Transverse colon (tissue), 4 donors: Measurements from ENCODE around the gene MOB3B.

Experiments
- POLR2A ChIP-seq: fragments of 450-650 bp; IDR thresholded peaks from one replicate; pipeline ENCODE4 v1.6.1; 2016; ENCODE audit warnings: antibody characterized with exemption, mild to moderate bottlenecking, moderate library complexity
- POLR2AphosphoS5 ChIP-seq, 3 donors: sonication (generic); formaldehyde crosslinking; IDR thresholded peaks; one replicate each; pipeline ENCODE4 v1.6.1; 2016; ENCODE audit warnings: antibody characterized with exemption in 3 of 3
- TF ChIP-seq, protein P1 (sequence below), 5 experiments: fragments of 200-600 bp in 3 of 5; fragments of 450-650 bp in 2 of 5; sonication (generic) in 3 of 5; IDR thresholded peaks; 1 replicate in 2 of 5; 2 replicates in 3 of 5; pipeline ENCODE4 v1.5.1; 2016 to 2017; ENCODE audit warnings: antibody characterized with exemption in 5 of 5, inconsistent platforms in 3 of 5, mild to moderate bottlenecking in 2 of 5, moderate library complexity in 1 of 5

DNA sequence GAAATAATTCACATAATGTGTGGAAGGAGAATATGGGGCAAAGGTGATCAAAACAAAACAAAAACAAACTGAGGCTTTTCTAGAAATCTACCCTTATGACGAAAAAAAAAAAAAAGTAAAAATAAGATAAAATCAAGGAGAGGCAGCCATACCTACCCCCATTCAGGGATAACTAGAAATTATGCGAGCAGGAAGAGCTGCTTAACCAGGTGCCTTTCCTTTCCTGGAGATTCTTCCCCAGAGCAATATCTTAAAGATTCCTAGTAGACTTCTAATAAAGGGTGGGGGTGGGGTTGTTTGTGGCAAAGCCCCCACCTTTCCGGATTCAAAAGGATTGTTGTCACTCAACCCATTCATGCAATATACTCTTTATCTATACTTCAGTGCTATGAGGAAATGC is 117.5 kb downstream of the MOB3B start:
- TF ChIP-seq, protein P1, sequence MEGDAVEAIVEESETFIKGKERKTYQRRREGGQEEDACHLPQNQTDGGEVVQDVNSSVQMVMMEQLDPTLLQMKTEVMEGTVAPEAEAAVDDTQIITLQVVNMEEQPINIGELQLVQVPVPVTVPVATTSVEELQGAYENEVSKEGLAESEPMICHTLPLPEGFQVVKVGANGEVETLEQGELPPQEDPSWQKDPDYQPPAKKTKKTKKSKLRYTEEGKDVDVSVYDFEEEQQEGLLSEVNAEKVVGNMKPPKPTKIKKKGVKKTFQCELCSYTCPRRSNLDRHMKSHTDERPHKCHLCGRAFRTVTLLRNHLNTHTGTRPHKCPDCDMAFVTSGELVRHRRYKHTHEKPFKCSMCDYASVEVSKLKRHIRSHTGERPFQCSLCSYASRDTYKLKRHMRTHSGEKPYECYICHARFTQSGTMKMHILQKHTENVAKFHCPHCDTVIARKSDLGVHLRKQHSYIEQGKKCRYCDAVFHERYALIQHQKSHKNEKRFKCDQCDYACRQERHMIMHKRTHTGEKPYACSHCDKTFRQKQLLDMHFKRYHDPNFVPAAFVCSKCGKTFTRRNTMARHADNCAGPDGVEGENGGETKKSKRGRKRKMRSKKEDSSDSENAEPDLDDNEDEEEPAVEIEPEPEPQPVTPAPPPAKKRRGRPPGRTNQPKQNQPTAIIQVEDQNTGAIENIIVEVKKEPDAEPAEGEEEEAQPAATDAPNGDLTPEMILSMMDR (IDR thresholded peaks at IDR 0.05): no peak
- TF ChIP-seq POLR2A: no peak
- no peak for TF ChIP-seq POLR2AphosphoS5 (IDR thresholded peaks at IDR 0.05)
